Hair follicle dermal papilla cell (primary cell): ENCODE measurements around the gene HM13. TPM values are rescaled to one million over a fixed set of nuclear protein-coding genes. Genes with fewer than 3 reads are reported as not detected.

ENCODE experiments used
- small RNA-seq: library from RNA; depleted of rRNA; stranded (forward); fragments of <200 nt; gene quantifications from one replicate; pipeline ENCODE3, GENCODE V24; 2012
- total RNA-seq: library from RNA; depleted of rRNA; stranded (reverse); fragments of >200 nt; gene quantifications from 2 replicates; pipeline ENCODE4 v1.2.3, GENCODE V29; 2012

HM13 gene, protein sequence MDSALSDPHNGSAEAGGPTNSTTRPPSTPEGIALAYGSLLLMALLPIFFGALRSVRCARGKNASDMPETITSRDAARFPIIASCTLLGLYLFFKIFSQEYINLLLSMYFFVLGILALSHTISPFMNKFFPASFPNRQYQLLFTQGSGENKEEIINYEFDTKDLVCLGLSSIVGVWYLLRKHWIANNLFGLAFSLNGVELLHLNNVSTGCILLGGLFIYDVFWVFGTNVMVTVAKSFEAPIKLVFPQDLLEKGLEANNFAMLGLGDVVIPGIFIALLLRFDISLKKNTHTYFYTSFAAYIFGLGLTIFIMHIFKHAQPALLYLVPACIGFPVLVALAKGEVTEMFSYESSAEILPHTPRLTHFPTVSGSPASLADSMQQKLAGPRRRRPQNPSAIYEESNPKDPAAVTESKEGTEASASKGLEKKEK
- 94.1 and 99.8 TPM in 2 replicates for total RNA-seq

DNA sequence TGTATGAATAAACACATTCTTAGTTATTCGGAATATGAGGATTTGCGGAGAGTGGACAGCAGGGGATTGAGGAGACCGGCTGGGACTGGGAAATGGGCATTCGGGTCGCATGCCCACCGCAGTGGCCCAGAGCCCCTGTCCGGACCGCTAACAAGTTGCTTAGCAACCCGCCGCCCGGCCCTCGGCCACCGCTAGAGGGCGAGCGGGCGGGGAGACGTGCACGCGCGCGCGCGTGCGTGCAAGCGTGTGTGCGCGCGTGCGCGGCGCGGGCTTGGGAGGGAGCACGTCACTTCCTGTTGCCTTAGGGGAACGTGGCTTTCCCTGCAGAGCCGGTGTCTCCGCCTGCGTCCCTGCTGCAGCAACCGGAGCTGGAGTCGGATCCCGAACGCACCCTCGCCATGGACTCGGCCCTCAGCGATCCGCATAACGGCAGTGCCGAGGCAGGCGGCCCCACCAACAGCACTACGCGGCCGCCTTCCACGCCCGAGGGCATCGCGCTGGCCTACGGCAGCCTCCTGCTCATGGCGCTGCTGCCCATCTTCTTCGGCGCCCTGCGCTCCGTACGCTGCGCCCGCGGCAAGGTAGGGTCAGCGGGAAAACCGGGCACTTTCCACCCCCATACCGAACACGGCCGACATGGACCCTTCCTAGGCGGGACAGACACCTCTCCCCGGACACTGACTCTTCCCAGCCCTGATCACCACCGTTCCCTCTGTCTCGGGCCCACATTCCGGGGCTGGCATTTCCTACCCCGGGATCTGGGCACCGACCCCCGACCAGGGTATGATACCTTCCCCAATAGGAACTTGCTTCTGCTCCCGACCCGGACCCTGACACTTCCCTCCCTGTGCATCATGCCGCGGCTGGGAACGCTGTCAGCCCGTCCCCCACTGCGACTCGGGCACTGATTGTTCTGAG is at the start of gene HM13:
Gene HM13, plus strand, starts transcription at position 289 of the 918 bp plus-strand sequence. Its CDS starts 110 bp downstream, at position 399.

DNA sequence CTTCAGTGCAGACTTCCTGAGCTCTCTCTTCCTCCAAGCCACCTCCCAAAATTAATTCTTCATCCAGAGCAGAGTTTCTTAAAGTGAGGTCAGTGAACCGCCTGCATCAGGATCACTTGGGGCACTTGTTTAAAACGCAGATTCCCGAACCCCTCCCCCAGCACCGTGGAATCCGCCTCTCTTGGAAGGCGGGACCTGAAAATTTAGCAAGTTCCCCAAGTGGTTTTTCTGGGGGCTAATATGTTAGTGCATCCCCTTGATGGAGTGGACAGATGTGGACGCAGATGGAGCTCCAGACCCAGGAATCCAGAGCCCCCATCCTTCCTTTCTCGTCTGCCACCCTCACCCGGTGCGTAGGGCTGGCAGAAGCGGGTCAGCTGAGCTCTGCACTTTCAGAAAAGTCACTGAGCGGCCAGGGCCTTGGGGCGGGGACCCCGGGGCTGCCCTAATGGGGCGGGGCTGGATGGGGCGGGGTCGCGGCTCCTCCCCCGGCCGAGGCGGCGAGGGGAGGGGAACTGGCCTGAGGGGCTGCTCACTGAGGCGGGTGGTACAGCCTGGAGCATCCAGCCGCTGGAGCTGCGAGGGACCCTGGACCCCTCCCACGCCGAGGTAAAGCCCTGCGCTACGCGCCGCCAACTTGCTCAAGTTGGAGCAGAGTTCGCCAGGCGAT is 39.3 kb upstream of the HM13 start, which contains the start of the genes DEFB124 and REM1:
Gene DEFB124, minus strand, starts transcription at position 370 of the 670 bp plus-strand sequence. CDS start 2,114 bp downstream, outside the sequence.
Gene REM1, plus strand, starts transcription at position 531 of the 670 bp plus-strand sequence. CDS start 1,158 bp downstream, outside the sequence.

DNA sequence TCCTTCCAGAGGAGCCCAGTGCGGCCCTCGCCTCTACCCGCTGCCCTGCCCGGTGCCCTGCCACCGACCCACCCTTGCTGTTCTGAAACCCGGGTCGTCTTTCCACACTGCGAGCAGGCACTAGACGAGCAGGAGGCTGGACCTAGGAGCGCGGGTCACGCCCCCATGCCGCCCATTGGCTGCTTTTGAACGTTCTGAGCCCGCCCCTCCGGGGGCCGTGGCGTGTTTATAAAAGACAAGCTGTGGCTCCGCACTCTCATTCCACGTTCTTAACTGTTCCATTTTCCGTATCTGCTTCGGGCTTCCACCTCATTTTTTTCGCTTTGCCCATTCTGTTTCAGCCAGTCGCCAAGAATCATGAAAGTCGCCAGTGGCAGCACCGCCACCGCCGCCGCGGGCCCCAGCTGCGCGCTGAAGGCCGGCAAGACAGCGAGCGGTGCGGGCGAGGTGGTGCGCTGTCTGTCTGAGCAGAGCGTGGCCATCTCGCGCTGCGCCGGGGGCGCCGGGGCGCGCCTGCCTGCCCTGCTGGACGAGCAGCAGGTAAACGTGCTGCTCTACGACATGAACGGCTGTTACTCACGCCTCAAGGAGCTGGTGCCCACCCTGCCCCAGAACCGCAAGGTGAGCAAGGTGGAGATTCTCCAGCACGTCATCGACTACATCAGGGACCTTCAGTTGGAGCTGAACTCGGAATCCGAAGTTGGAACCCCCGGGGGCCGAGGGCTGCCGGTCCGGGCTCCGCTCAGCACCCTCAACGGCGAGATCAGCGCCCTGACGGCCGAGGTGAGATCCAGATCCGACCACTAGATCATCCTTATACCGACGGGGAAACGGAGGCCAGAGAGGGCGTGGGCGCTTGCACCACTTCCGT is 91.0 kb downstream of the HM13 start, which contains the start of gene ID1:
Gene ID1, plus strand, starts transcription at position 259 of the 871 bp plus-strand sequence. Its CDS starts 99 bp downstream, at position 358.

Small RNA genes within 50 kb of the gene (small RNA-seq; reads per million reads assigned to genes)
- not detected for gene MIR3193

Other genes starting within 250 kb of the HM13 start
- not detected in 2 replicates for gene DEFB116, start 205.9 kb upstream of the HM13 start, total RNA-seq
- gene DEFB118, start 145.8 kb upstream of the HM13 start, total RNA-seq = not detected in 2 replicates
- gene DEFB119, start 123.9 kb upstream of the HM13 start, total RNA-seq = not detected in 2 replicates
- not detected in 2 replicates for gene DEFB121, start 108.2 kb upstream of the HM13 start, total RNA-seq
- gene DEFB123, start 73.8 kb upstream of the HM13 start, total RNA-seq = not detected in 2 replicates
- not detected in 2 replicates for gene DEFB124, start 39.3 kb upstream of the HM13 start, total RNA-seq
- 0.16 and 0.36 TPM in 2 replicates for gene REM1, start 39.2 kb upstream of the HM13 start, total RNA-seq
- 17.8 and 26.0 TPM in 2 replicates for gene ID1, start 90.8 kb downstream of the HM13 start, total RNA-seq
- gene COX4I2, start 123.5 kb downstream of the HM13 start, total RNA-seq = not detected in 2 replicates
- gene BCL2L1, start 208.4 kb downstream of the HM13 start, total RNA-seq = 77.1 and 98.5 TPM in 2 replicates
- 11.2 and 12.3 TPM in 2 replicates for gene TPX2, start 224.8 kb downstream of the HM13 start, total RNA-seq